GM23248 (cell line): ENCODE results near the gene PTGFRN.

Experiments used
- EZH2 ChIP-seq: fragments of 200-600 bp; sonication (generic); IDR thresholded peaks from 2 replicates; pipeline ENCODE4 v1.6.1; 2018; ENCODE audit warnings: antibody characterized with exemption, mild to moderate bottlenecking; ENCODE audit not compliant: insufficient read depth, poor library complexity, severe bottlenecking
- EZH2phosphoT487 ChIP-seq: fragments of 200-600 bp; sonication (generic); IDR thresholded peaks from 2 replicates; pipeline ENCODE4 v1.6.1; 2018; ENCODE audit warnings: antibody characterized with exemption, moderate library complexity, mild to moderate bottlenecking, low read depth; ENCODE audit not compliant: insufficient read depth

DNA sequence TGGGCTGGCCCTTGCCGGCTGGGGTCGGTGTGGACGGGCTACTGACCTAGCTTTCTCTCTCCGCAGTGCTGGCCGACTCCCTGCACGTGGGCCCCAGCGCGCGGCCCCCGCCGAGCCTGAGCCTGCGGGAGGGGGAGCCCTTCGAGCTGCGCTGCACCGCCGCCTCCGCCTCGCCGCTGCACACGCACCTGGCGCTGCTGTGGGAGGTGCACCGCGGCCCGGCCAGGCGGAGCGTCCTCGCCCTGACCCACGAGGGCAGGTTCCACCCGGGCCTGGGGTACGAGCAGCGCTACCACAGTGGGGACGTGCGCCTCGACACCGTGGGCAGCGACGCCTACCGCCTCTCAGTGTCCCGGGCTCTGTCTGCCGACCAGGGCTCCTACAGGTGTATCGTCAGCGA lies 34.9 kb downstream of the PTGFRN start:
- no peak for TF ChIP-seq EZH2
- TF ChIP-seq EZH2phosphoT487, result no peak
